Activated T-helper 17 cell treated with anti-CD3 and anti-CD28 coated beads, Interleukin-2, amount 50 U/mL, for 72 hours (primary cell): ENCODE measurements around the gene ZSWIM1. TPM values are rescaled to one million over a fixed set of nuclear protein-coding genes. Genes with fewer than 3 reads are reported as not detected.

Experiments used
- ATAC-seq: fragments of 150-1000 bp; cut with Tn5 transposase; replicated peaks from 2 replicates; pipeline ENCODE4 v1.10.0; 2021; ENCODE audit warnings: mild to moderate bottlenecking, moderate library complexity
- H3K27ac Mint-ChIP-seq: one replicate; pipeline ENCODE4 v1.8.0; 2022; ENCODE audit warnings: mixed read lengths
- H3K27me3 Mint-ChIP-seq: one replicate; pipeline ENCODE4 v1.8.0; 2022; ENCODE audit warnings: mixed read lengths
- H3K36me3 Mint-ChIP-seq: one replicate; pipeline ENCODE4 v1.8.0; 2022; ENCODE audit warnings: low read depth, mild to moderate bottlenecking, mixed read lengths
- H3K4me1 Mint-ChIP-seq: one replicate; pipeline ENCODE4 v1.8.0; 2022; ENCODE audit warnings: mixed read lengths
- H3K4me3 Mint-ChIP-seq: one replicate; pipeline ENCODE4 v1.8.0; 2022; ENCODE audit warnings: mild to moderate bottlenecking, mixed read lengths
- H3K9me3 Mint-ChIP-seq: one replicate; pipeline ENCODE4 v1.8.0; 2022; ENCODE audit warnings: mixed read lengths
- total RNA-seq, 2 donors: library from RNA; stranded (reverse); gene quantifications; one replicate each; pipeline ENCODE4 v1.2.3, GENCODE V29; 2022

Gene ZSWIM1
- 10 to 100 TPM in 1 of 2 donors, 1 to 10 TPM in 1; 7.8 to 16.0 TPM for total RNA-seq

GRCh38 chr20:45880988-45881788 is at the start of gene ZSWIM1:
Gene ZSWIM1 (plus strand): TSS chr20:45881227. CDS start chr20:45882593, 1,366 bp downstream.
- Mint-ChIP-seq H3K27ac (peak within 1 kb of the TSS; percentile 87), H3K4me1 (peaks cover 28% of the 10 kb centered on the region), H3K36me3 (peaks cover 35% of the 10 kb centered on the region), H3K27me3 (no peaks in the 10 kb centered on the region), H3K9me3 (no peaks in the 10 kb centered on the region), H3K4me3 (peak within 1 kb of the TSS; percentile 86)
- peak; percentile 96 for ATAC-seq

DNA sequence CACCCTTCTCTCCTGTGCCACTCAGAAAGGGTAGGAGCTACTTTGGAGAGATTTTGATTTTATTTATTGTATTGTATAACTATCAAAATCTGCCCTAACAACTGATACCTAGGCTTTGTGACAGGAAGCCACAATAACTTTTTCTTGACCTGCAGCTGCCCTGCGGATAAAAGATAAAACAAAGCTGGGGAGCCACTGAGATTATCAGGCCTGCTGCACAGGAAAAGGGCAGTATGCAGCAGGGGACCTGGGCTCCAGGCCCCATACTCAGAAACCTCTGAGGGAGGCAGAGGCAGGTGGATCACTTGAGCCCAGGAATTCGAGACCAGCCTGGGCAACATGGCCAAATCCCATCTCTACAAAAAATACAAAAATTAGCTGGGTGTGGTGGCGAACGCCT is 48.4 kb upstream of the ZSWIM1 start:
- Mint-ChIP-seq H3K4me1 (peaks cover 7% of the 10 kb centered on the region), H3K36me3 (no peaks in the 10 kb centered on the region), H3K27ac (peak overlapping the region; percentile 63), H3K27me3 (no peaks in the 10 kb centered on the region), H3K4me3 (peak overlapping the region; percentile 84), H3K9me3 (no peaks in the 10 kb centered on the region)
- ATAC-seq, result no peak

DNA sequence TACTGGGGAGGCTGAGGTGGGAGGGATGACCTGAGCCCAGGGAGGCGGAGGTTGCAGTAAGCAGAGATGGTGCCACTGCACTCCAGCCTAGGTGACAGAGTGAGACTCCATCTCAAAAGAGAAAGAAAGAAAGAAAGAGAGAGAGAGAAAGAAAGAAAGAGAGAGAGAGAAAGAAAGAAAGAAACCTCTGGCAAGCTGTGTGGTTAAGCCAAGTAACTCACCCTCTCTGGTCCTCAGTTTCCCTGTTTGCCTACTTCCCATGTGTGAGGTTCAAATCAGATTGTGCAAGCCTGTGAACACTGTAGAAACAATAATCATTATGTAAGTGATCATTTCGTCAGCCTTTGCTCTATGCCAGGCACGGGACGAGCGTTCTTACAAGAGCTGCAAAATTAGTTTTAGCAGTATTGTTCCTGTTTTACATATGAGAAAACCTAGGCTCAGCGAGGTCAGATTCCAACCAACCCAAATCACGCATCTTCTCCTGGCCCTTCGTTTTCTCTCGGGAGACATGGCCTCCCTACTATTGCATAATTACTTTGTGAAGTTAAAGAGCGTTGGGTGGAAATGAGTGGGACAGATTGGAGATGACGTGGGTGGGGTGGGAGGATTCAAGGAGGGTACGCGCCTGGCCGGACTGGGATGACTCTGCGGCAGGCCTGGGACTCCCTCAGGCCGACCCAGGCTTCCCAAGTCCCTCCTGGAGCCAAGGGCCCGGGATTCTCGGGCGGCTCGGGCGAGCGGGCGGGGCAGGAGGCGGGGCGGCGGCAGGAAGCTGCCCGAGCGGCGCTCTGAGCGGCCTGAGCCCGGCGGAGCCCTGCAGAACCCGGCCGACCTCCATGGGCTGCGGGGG is 47.8 kb upstream of the ZSWIM1 start, which contains the start of gene SNX21:
Gene SNX21 (plus strand): TSS at position 770 of the 853 bp plus-strand sequence. CDS start 121 bp downstream, outside the sequence.
- Mint-ChIP-seq H3K27ac (peak within 1 kb of the TSS; percentile 63), H3K4me3 (peak within 1 kb of the TSS; percentile 84), H3K36me3 (no peaks in the 10 kb centered on the region), H3K27me3 (no peaks in the 10 kb centered on the region), H3K4me1 (peaks cover 7% of the 10 kb centered on the region), H3K9me3 (no peaks in the 10 kb centered on the region)
- peak; percentile 73 for ATAC-seq

DNA sequence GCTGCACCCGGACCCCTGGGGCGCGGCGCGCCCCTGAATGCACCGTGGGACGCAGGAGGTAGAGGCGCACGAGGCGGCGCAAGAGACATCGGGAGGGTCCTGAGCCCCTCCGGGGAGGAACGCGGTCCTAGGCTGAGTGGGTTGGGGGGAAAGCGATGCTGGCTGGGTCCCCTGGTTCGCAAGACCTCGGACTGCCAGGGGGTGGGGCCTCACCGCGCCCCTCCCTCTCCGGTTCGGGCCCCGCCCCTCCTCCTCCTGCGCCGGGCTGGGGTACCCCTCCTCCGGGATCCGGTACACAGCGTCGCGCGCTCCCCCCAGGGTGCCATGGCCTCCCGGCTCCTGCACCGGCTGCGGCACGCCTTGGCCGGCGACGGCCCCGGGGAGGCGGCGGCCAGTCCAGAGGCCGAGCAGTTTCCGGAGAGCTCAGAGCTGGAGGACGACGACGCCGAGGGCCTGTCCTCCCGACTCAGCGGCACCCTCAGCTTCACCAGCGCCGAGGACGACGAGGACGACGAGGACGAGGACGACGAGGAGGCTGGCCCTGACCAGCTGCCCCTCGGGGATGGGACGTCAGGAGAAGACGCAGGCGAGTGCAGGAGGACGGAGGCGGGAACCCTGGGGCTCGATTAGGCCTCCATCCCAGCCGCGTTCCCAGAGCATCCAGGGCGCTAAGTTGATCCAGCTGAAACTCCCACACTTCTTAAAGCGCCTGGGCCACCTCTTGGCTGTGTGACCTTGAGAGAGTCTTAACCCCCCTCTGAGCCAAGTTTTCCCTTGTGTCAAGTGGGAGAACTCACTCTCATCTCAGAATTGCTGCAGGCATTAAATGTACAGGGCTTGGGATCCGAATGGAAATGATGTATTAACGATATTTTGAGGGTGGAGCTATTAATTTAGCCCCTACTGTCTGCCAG is 46.9 kb upstream of the ZSWIM1 start:
- peak; percentile 89 for ATAC-seq
- peaks cover 7% of the 10 kb centered on the region for H3K4me1 Mint-ChIP-seq
- no peaks in the 10 kb centered on the region for H3K27me3 Mint-ChIP-seq
- no peak overlapping the region for H3K27ac Mint-ChIP-seq
- H3K9me3 Mint-ChIP-seq, result no peaks in the 10 kb centered on the region
- no peaks in the 10 kb centered on the region for H3K36me3 Mint-ChIP-seq
- peak overlapping the region; percentile 84 for H3K4me3 Mint-ChIP-seq

DNA sequence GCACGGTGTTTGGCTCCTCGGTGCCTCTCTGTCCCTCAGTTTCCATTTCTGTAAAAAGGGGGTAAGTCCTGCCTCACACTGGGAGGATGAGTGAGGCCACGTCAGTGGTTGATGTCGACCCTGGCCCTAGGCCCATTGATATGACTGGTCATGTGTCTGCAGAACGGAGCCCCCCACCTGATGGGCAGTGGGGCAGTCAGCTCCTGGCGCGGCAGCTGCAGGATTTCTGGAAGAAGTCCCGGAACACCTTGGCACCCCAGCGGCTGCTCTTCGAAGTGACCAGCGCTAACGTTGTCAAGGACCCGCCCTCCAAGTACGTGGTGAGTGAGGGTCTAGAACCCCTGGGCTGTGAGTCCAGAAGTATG is 46.2 kb upstream of the ZSWIM1 start:
- H3K27ac Mint-ChIP-seq, result no peak overlapping the region

GRCh38 chr20:45835329-45835765 is 45.7 kb upstream of the ZSWIM1 start:
- no peaks in the 10 kb centered on the region for H3K36me3 Mint-ChIP-seq

More for the DNA sequence above, 46.2 kb upstream of the ZSWIM1 start:
- peaks cover 7% of the 10 kb centered on the region for H3K4me1 Mint-ChIP-seq
- no peak for ATAC-seq
- peak overlapping the region; percentile 43 for H3K4me3 Mint-ChIP-seq
- H3K36me3 Mint-ChIP-seq, result no peaks in the 10 kb centered on the region
- H3K9me3 Mint-ChIP-seq, result no peaks in the 10 kb centered on the region
- H3K27me3 Mint-ChIP-seq, result no peaks in the 10 kb centered on the region

DNA sequence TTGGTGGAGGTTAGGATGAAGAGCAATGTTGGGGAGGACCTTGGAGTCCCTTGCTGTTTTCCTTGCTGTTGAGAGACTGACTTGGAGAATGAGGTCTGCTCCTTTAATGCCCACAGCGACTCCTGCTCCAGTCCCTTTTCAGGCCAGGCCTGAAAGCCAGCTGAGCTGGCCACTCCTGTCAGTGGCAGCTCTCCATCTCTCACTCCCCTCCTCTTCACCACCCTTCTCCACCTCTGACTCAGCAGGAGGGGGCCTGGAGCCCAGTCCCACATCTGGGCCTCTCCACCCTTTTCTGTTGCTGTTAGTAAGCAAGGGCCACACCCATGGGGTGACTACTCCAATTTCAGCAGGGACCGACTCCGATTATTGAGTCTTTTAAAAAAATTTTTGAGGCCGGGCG is 45.2 kb upstream of the ZSWIM1 start:
- H3K9me3 Mint-ChIP-seq, result no peaks in the 10 kb centered on the region
- no peak for ATAC-seq
- no peak overlapping the region for H3K27ac Mint-ChIP-seq
- H3K36me3 Mint-ChIP-seq, result no peaks in the 10 kb centered on the region
- no peak overlapping the region for H3K4me3 Mint-ChIP-seq
- H3K4me1 Mint-ChIP-seq, result peaks cover 7% of the 10 kb centered on the region
- no peaks in the 10 kb centered on the region for H3K27me3 Mint-ChIP-seq

More at GRCh38 chr20:45835329-45835765, 45.7 kb upstream of the ZSWIM1 start:
- Mint-ChIP-seq H3K4me1 (peaks cover 7% of the 10 kb centered on the region), H3K9me3 (no peaks in the 10 kb centered on the region), H3K27me3 (no peaks in the 10 kb centered on the region), H3K4me3 (no peak overlapping the region), H3K27ac (no peak overlapping the region)
- ATAC-seq, result no peak

DNA sequence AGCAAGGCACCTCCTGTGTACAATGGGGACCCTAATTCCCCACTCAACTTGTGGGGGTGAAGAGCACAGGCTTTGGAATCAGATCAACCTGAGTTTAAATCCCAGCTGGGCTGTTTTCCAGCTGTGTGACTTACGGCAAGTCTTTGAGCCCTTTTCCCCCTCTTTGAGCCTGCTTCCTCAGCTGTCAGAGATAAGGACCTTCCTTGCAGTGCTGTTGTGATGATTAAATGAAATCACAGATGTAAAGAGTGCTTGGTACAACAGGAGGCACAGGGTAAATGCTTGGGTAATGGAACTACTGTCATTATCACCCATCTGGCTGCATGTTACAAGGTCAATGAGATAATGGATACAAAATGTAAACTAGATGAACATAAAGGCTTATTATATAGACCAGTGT is 44.2 kb upstream of the ZSWIM1 start:
- Mint-ChIP-seq H3K27me3 (no peaks in the 10 kb centered on the region), H3K9me3 (no peaks in the 10 kb centered on the region), H3K4me1 (peaks cover 7% of the 10 kb centered on the region), H3K36me3 (no peaks in the 10 kb centered on the region), H3K27ac (no peak overlapping the region), H3K4me3 (no peak overlapping the region)
- ATAC-seq, result no peak

- no peaks in the 10 kb centered on the region for H3K4me1 Mint-ChIP-seq
- H3K27ac Mint-ChIP-seq, result no peak overlapping the region
- no peaks in the 10 kb centered on the region for H3K9me3 Mint-ChIP-seq
- peaks cover 30% of the 10 kb centered on the region for H3K36me3 Mint-ChIP-seq
- no peak for ATAC-seq
- H3K4me3 Mint-ChIP-seq, result no peak overlapping the region
- H3K27me3 Mint-ChIP-seq, result no peaks in the 10 kb centered on the region
Measured at GRCh38 chr20:45840700-45841198, 40.3 kb upstream of the ZSWIM1 start.

- H3K36me3 Mint-ChIP-seq, result peaks cover 38% of the 10 kb centered on the region
- no peaks in the 10 kb centered on the region for H3K27me3 Mint-ChIP-seq
- ATAC-seq, result no peak
Measured at GRCh38 chr20:45841407-45842129, 39.5 kb upstream of the ZSWIM1 start.

DNA sequence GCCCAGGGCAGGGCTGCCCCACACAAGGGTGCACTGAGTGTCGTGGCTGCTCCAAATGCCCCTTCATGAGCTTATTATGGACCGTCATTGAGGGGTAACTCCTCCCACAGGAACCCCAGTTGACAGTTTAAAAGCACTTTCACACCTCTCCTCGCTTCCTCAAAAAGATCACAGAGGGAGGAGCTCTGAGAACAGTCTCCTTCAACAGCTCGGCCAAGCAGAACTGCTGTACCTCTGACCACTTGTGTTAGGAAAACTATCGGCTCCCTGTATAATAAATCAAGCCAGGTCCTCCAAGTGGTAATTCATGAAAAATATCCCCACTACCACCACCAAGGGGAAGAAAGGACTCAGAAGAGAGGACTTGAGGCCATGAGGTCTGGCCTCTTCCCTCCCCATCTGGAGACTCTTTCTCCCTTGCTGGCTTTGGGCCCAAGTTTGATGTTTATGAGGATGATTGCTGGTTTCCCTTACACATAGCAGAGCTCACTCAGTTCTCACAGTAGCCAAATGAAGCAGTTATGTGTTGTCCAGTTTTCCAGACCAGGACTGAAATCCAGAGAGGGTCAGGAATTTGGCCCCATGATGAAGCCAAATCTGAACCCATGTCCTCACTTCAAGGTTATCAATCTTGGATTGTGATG is 38.7 kb upstream of the ZSWIM1 start:
- ATAC-seq, result no peak
- H3K9me3 Mint-ChIP-seq, result no peaks in the 10 kb centered on the region
- H3K27ac Mint-ChIP-seq, result no peak overlapping the region
- no peaks in the 10 kb centered on the region for H3K27me3 Mint-ChIP-seq
- peaks cover 45% of the 10 kb centered on the region for H3K36me3 Mint-ChIP-seq
- no peaks in the 10 kb centered on the region for H3K4me1 Mint-ChIP-seq
- no peak overlapping the region for H3K4me3 Mint-ChIP-seq

More at GRCh38 chr20:45841407-45842129, 39.5 kb upstream of the ZSWIM1 start:
- Mint-ChIP-seq H3K4me3 (no peak overlapping the region), H3K4me1 (no peaks in the 10 kb centered on the region), H3K9me3 (no peaks in the 10 kb centered on the region), H3K27ac (no peak overlapping the region)

- no peaks in the 10 kb centered on the region for H3K27me3 Mint-ChIP-seq
- no peak overlapping the region for H3K4me3 Mint-ChIP-seq
- peaks cover 53% of the 10 kb centered on the region for H3K36me3 Mint-ChIP-seq
- ATAC-seq, result no peak
- no peaks in the 10 kb centered on the region for H3K4me1 Mint-ChIP-seq
- no peaks in the 10 kb centered on the region for H3K9me3 Mint-ChIP-seq
- no peak overlapping the region for H3K27ac Mint-ChIP-seq
Measured at GRCh38 chr20:45843506-45843905, 37.5 kb upstream of the ZSWIM1 start.

- ATAC-seq, result no peak
- Mint-ChIP-seq H3K27ac (no peak overlapping the region), H3K4me3 (no peak overlapping the region), H3K9me3 (no peaks in the 10 kb centered on the region), H3K36me3 (peaks cover 61% of the 10 kb centered on the region), H3K27me3 (no peaks in the 10 kb centered on the region), H3K4me1 (no peaks in the 10 kb centered on the region)
Measured at GRCh38 chr20:45845452-45845851, 35.6 kb upstream of the ZSWIM1 start.
